ENCODE measurements around the gene FERMT3.

Gene FERMT3

GRCh38 chr11:64232182-64232966, 25.9 kb downstream of the FERMT3 start:
- FAIRE-seq (no peak), DNase-seq (ENCODE audit: insufficient read length, low spot score) (no peak)

DNA sequence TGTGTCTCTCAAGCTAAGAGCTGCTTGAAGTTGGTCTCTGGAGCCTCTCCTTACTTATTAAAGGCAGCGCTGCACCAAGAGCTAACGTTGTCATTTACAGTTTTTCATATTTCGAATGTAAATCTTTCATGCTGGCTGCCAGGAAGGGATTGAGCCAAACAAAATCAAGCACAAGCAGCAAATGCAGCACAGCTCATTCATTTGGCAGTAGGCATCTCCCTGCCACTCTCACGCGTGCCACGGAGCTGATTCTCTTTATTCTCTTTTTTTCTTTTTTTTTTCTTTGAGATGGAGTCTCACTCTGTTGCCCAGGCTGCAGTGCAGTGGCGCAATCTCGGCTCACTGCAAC, 26.4 kb downstream of the FERMT3 start:
- DNase-seq (ENCODE audit: insufficient read length, low spot score) (no peak), FAIRE-seq (no peak)

- FAIRE-seq (no peak), DNase-seq (ENCODE audit: insufficient read length, low spot score) (peak; percentile 60)
These were observed 27.5 kb downstream of the FERMT3 start, which contains the start of gene VEGFB for GRCh38 chr11:64233913-64234586. Gene VEGFB, plus strand, starts transcription at chr11:64234584. Its CDS starts 250 bp downstream, at chr11:64234834.

GRCh38 chr11:64234647-64235379, 28.3 kb downstream of the FERMT3 start:
- DNase-seq (ENCODE audit: insufficient read length, low spot score) = peak; percentile 33
- FAIRE-seq = no peak

- no peak for FAIRE-seq
- DNase-seq (ENCODE audit: insufficient read length, low spot score) = no peak
These were observed 29.1 kb downstream of the FERMT3 start for GRCh38 chr11:64235437-64236161.

DNA sequence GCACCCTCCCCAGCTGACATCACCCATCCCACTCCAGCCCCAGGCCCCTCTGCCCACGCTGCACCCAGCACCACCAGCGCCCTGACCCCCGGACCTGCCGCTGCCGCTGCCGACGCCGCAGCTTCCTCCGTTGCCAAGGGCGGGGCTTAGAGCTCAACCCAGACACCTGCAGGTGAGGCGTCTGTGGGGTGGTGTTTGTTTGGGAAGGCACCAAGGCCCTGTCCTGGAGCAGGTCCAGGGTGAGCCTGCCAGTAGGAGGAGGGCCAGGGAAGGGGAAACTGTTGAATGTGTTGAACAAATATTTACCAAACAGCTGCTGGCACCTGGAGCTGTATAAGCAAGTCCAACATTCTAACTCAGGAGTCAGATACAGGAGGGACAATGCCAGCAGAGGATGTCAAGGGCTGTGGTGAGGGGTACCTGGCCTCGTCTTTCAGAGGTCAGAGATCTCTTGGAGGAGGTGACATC, 31.0 kb downstream of the FERMT3 start:
- DNase-seq (ENCODE audit: insufficient read length, low spot score) = no peak
- FAIRE-seq = no peak

DNA sequence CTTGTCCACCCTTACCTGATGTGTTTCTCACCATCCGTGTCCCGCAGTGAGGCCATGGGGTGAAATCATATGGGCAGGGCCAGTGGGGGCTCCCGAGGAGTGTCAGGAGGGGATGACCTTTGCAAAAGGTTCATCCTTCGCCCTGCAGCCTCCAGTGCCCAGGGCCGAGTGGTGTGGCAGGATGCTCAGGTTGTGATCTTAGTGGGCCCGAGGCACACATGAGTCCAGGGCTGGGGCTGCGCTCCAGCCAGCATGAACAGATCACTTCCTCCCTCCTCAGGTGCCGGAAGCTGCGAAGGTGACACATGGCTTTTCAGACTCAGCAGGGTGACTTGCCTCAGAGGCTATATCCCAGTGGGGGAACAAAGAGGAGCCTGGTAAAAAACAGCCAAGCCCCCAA, 31.6 kb downstream of the FERMT3 start:
- no peak for DNase-seq (ENCODE audit: insufficient read length, low spot score)
- FAIRE-seq = no peak

DNA sequence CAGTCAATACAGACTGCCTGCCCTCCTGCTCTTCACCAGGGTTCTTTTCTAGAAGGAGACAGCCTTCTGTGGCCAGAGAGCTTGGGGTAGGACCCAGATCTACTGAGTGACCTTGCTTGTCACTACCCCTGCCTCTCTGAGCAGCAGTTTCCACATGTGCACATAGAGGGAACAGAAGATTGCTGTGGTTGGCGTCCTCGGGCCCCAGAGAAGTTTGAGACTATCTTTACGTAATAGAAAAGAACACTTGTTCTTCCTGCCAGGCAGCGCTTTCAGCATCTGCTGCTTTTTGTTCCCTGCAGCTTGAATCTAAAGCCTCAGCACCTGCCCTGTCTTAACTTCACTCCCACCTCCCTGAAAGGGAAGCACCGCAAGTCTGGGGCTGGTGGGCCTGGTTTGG, 32.5 kb downstream of the FERMT3 start:
- DNase-seq (ENCODE audit: insufficient read length, low spot score) = no peak
- FAIRE-seq = no peak

GRCh38 chr11:64239662-64240434, 33.3 kb downstream of the FERMT3 start:
- no peak for FAIRE-seq
- DNase-seq (ENCODE audit: insufficient read length, low spot score) = no peak

DNA sequence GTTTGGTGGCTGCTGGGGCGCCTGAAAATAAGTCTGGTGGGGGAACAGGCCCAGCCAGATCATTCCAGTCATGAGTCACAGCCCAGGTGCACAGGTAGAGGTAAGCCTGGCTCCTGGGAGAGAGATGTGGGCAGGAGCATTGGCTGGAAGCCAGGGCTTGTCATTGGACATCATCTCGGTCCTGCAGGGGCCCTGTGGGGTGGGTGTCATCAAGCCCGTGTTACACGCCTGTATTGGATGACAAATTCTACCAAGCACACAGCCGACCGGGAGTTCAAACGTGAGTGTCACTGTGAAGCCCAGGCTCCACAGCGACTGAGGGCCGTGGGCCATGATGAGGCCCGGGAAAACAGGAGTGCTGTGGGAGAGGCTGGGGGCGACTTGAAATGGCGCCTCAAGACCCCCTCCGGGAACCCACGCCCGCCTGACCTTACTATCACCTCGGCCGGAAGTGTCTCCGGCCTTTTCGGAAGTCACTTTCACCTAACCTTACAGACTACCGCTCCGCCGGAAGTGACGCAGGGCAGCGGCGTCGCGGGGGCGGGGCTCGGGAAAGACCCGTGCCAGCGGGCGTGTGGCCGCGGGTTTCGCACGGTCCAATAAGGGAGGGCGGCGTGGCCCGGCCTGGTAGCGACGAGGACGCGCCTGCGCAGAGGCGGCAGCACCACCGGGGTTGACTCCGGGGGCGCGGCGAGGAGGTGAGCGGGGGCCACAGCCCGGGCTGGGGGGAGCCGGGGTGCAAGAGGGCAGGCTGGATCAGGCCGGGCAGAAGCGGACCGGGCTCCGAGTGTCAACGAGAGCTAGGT, 34.1 kb downstream of the FERMT3 start, which contains the start of gene FKBP2:
FKBP2 (plus strand) TSS at position 661 of the 806 bp plus-strand sequence. CDS start 1,293 bp downstream, outside the sequence.
- DNase-seq (ENCODE audit: insufficient read length, low spot score) (peak; percentile 95), FAIRE-seq (peak; percentile 64)

- DNase-seq (ENCODE audit: insufficient read length, low spot score) (no peak), FAIRE-seq (no peak)
These were observed 34.6 kb downstream of the FERMT3 start for GRCh38 chr11:64241241-64241490.

- DNase-seq (ENCODE audit: insufficient read length, low spot score) = peak; percentile 87
These were observed 35.2 kb downstream of the FERMT3 start for GRCh38 chr11:64241491-64242374.

GRCh38 chr11:64243236-64243854, 36.8 kb downstream of the FERMT3 start:
- no peak for FAIRE-seq

More at GRCh38 chr11:64241491-64242374, 35.2 kb downstream of the FERMT3 start:
- FAIRE-seq = peak; percentile 64

DNA sequence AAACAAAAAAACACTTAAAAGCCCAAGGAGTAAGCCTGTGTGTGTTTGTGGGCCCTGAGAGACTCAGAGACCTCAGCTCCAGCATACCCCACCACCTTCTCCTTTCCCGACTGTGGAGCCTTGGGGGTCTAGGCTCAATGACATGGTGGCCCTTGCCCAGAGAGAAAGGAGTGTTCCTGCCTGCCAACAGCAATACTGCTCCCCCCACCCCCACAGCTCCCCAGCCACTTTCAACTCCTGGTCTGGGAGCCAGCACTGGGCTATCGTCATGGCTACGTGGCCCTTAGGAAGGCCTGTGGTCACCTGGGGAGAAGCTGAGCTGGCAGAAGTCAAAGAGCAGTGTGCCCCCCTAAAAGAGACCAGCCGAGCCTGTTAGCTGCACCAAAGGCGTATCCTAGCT, 37.6 kb downstream of the FERMT3 start:
- FAIRE-seq = no peak
- DNase-seq (ENCODE audit: insufficient read length, low spot score) = no peak

More at GRCh38 chr11:64243236-64243854, 36.8 kb downstream of the FERMT3 start:
- no peak for DNase-seq (ENCODE audit: insufficient read length, low spot score)

- DNase-seq (ENCODE audit: insufficient read length, low spot score) = no peak
These were observed 38.4 kb downstream of the FERMT3 start for GRCh38 chr11:64244966-64245365.

GRCh38 chr11:64245401-64245796, 38.9 kb downstream of the FERMT3 start:
- FAIRE-seq = no peak

More at GRCh38 chr11:64244966-64245365, 38.4 kb downstream of the FERMT3 start:
- FAIRE-seq = no peak

DNA sequence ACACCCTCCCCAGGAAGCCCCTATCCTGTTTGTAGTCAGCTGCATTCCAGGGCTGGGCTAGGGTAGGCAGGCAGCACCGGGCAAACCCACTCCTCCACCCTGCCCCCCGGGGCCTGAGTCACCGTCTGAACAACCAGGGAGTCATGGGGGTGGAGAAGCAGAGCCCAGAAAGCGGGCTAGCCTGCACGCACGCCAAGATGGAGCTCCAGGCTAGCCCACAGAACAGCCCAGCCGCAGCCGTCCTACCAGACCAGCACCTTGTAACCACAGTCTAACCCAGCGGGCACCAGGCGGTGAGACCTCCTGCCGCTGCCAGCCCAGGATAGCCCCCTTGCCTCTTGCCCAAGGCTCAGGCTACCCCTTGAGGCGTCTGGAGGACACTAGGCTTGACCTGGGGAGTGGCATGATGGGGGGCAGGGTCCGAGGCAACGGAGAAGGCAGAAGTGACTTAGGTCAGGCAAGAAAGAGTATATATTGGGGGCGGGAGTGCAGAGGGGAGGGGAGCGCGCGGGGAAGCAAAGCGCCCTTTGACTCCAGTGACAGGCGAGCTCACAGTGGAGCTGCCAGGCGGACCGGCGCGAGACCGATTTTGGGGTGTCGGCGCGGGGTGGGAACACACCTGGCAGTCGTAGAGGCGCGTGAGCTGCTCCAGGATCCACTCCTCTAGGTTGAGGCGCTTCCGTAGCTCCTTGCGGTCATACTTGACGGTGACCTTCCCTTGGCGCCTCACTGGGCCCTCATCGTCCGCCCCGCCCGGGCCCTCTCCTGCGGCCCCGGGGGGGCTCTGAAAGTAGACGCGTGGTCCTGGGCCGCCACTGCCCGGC, 39.5 kb downstream of the FERMT3 start:
- peak; percentile 71 for DNase-seq (ENCODE audit: insufficient read length, low spot score)
- FAIRE-seq = no peak

More at GRCh38 chr11:64245401-64245796, 38.9 kb downstream of the FERMT3 start:
- DNase-seq (ENCODE audit: insufficient read length, low spot score) = no peak

All from HTR-8/SVneo (cell line).